Measurements from ENCODE around the gene SLC2A9.

SLC2A9 gene

DNA sequence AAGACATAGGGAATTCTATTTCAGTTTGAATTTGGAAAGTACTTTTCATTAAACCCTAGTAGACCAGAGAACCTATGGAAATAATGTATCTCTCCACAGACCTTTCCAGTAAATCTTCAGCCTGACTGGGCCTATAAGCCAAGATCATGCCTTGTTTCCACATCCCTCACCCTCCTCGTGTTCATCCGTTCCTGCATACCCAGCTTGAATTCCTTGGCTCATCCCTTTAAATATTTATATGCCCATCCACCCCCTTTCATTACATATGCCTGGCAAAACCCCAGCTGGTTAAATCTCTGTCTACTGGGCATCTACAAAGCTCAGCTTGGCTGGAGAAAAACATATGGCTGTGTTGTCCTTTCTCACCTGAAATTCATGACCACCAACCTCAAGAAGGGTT, 32.4 kb downstream of the SLC2A9 start:
- TF ChIP-seq TAF1 (IDR thresholded peaks at IDR 0.05; ENCODE audit: borderline replicate concordance, insufficient read depth, low read length): no peak

DNA sequence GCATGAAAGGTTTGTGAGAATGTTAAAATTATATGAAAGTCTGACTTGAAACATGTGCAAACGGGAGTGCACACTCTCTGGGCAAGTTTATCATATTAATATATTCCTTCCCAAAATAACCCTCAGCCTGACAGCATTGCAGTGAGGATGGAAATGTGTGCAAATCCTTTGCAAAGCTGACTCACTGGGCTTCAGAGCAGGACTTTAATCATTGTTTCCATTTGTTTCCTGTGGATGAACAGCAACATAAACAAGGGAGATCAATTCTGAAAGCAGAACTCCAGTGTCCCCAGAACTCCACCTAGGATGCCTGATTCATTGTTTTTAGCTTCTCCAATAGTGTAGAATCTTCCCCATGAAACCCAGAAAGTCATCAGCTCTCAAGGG, 32.9 kb downstream of the SLC2A9 start:
- TF ChIP-seq POLR2AphosphoS5 (IDR thresholded peaks at IDR 0.05; ENCODE audit: low read depth, low read length) (no peak), TAF1 (IDR thresholded peaks at IDR 0.05; ENCODE audit: borderline replicate concordance, insufficient read depth, low read length) (no peak)

DNA sequence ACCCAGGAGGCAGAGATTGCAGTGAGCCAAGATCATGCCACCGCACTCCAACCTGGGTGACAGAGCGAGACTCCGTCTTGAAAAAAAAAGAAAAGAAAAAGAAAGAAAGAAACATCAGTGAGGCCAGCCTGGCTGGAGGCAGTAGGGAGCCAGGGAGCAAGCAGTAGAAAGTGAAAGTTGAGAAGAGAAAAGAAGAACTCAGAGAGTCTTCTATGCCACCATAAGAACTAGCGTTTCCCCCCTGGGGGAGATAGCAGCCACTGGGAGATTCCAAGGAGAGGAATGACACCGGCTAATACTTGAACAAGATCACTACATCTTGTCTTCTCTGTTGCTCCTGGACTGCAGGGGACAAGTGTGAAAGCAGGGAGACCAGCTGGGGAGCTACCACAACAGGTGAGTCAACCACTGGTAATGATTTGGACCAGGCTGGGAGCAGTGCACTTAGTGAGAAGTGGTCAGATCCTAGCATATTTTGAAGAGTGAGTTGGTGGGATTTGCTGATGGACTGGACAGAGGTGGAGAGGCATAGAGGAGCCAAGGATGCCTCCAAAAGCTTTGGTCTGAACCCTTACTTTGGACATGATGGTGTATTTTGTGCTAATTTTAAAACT, 33.4 kb downstream of the SLC2A9 start:
- no peak for TF ChIP-seq FOXP2 (optimal IDR thresholded peaks at IDR 0.05; ENCODE audit: borderline replicate concordance, extremely low read depth, extremely low read length, insufficient read depth)
- TF ChIP-seq SIN3A (IDR thresholded peaks at IDR 0.05; ENCODE audit: borderline replicate concordance, insufficient read depth, low read length): no peak
- no peak for TF ChIP-seq POLR2AphosphoS5 (IDR thresholded peaks at IDR 0.05; ENCODE audit: low read depth, low read length)
- TF ChIP-seq, protein P1, sequence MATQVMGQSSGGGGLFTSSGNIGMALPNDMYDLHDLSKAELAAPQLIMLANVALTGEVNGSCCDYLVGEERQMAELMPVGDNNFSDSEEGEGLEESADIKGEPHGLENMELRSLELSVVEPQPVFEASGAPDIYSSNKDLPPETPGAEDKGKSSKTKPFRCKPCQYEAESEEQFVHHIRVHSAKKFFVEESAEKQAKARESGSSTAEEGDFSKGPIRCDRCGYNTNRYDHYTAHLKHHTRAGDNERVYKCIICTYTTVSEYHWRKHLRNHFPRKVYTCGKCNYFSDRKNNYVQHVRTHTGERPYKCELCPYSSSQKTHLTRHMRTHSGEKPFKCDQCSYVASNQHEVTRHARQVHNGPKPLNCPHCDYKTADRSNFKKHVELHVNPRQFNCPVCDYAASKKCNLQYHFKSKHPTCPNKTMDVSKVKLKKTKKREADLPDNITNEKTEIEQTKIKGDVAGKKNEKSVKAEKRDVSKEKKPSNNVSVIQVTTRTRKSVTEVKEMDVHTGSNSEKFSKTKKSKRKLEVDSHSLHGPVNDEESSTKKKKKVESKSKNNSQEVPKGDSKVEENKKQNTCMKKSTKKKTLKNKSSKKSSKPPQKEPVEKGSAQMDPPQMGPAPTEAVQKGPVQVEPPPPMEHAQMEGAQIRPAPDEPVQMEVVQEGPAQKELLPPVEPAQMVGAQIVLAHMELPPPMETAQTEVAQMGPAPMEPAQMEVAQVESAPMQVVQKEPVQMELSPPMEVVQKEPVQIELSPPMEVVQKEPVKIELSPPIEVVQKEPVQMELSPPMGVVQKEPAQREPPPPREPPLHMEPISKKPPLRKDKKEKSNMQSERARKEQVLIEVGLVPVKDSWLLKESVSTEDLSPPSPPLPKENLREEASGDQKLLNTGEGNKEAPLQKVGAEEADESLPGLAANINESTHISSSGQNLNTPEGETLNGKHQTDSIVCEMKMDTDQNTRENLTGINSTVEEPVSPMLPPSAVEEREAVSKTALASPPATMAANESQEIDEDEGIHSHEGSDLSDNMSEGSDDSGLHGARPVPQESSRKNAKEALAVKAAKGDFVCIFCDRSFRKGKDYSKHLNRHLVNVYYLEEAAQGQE (IDR thresholded peaks at IDR 0.05; ENCODE audit: insufficient read depth in 1 of 2, low read depth in 2 of 2, low read length in 2 of 2): no peak
- no peak for TF ChIP-seq TAF1 (IDR thresholded peaks at IDR 0.05; ENCODE audit: borderline replicate concordance, insufficient read depth, low read length)

DNA sequence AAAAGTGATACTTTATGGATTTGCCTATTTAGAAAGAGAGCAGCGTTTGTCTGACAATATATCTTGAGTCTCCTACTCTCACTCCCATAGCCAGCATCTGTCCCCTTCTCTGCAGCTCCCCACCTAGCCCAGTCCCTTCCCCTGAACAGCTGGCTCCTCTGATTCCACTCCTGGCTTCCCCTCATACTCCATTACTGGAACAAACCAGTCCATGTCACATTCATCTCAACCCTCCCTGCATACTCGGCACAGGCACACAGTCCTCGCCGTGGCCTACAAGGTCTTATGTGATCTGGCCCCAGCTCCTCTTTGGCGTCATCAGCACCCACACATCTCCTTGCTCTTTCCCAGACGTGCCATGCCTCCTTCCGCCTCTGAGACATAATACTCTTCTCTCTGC, 36.7 kb downstream of the SLC2A9 start:
- no peak for TF ChIP-seq POLR2AphosphoS5 (IDR thresholded peaks at IDR 0.05; ENCODE audit: low read depth, low read length)

DNA sequence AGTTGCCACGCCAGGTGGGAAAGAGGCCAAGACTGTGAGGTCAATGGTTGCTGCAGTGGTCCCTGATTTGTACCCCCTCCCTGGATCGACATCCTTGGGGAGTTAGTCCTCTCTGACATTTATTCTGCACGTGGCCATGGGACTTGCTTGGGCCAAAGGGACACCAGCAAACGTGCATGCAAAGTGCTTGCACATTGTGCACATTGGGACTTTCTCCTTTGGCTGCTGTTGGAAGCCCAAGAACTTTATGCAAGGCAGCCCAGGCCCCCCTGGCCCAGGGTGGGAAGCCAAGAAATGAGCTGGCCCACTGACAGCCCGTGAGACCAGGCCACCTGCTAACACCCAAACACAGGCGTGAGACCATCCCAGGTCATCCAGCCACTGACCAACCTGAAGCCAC, 38.1 kb downstream of the SLC2A9 start:
- TF ChIP-seq, protein P1 (IDR thresholded peaks at IDR 0.05; ENCODE audit: insufficient read depth in 1 of 2, low read depth in 2 of 2, low read length in 2 of 2): no peak
- TF ChIP-seq SIN3A (IDR thresholded peaks at IDR 0.05; ENCODE audit: borderline replicate concordance, insufficient read depth, low read length): no peak
- TF ChIP-seq POLR2AphosphoS5 (IDR thresholded peaks at IDR 0.05; ENCODE audit: low read depth, low read length): no peak
- no peak for TF ChIP-seq FOXP2 (optimal IDR thresholded peaks at IDR 0.05; ENCODE audit: borderline replicate concordance, extremely low read depth, extremely low read length, insufficient read depth)
- no peak for TF ChIP-seq TAF1 (IDR thresholded peaks at IDR 0.05; ENCODE audit: borderline replicate concordance, insufficient read depth, low read length)

DNA sequence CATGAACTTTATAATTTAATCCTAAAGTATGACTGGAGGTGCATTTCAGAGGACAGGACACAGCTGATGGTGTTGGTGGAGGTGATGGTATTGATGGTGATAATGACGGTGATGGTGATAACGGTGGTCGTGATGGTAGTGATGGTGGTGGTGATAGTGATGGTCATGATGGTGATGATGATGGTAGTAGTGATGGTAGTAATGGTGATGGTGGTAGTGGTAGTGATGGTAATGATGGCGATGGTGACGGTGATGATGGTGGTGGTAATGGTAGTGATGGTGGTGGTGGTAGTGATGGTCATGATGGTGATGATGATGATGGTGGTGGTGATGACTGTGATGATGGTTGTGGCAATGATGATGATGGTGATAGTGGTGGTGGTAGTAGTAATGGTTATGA, 40.4 kb downstream of the SLC2A9 start:
- TF ChIP-seq SIN3A (IDR thresholded peaks at IDR 0.05; ENCODE audit: borderline replicate concordance, insufficient read depth, low read length) (no peak), FOXP2 (optimal IDR thresholded peaks at IDR 0.05; ENCODE audit: borderline replicate concordance, extremely low read depth, extremely low read length, insufficient read depth) (no peak), TAF1 (IDR thresholded peaks at IDR 0.05; ENCODE audit: borderline replicate concordance, insufficient read depth, low read length) (no peak), POLR2AphosphoS5 (IDR thresholded peaks at IDR 0.05; ENCODE audit: low read depth, low read length) (no peak)
- TF ChIP-seq, protein P1 (IDR thresholded peaks at IDR 0.05; ENCODE audit: insufficient read depth in 1 of 2, low read depth in 2 of 2, low read length in 2 of 2): no peak

DNA sequence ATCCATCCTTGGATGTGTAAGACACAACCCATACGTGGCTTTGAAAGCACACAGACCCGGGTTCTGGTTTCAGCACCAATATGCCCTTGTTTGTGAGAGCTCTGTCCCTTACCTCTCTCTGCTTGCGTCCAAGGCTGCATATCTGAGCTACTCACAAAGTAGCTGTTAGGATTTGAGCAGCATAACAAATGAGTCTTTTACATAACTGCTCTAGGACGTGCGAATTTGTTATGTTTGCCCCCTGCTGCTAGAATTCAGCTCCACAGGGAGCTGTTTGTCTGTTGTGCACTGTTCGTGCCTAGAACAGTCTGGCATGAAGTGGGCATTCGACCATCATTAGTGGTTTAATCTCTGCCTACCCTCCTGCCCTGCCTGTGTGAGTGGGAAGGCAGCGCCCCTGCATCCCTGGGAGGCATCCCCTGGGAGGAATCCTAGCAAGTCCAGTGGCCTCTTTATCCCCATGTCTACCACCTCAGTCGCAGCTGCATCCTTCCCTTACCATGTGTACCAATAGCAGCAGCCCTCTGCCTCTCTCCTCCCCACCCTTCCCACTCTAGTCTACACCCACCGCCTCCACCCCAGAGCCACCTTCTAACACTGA, 42.1 kb downstream of the SLC2A9 start:
- TF ChIP-seq TAF1 (IDR thresholded peaks at IDR 0.05; ENCODE audit: borderline replicate concordance, insufficient read depth, low read length) (no peak), SIN3A (IDR thresholded peaks at IDR 0.05; ENCODE audit: borderline replicate concordance, insufficient read depth, low read length) (no peak), POLR2AphosphoS5 (IDR thresholded peaks at IDR 0.05; ENCODE audit: low read depth, low read length) (no peak), FOXP2 (optimal IDR thresholded peaks at IDR 0.05; ENCODE audit: borderline replicate concordance, extremely low read depth, extremely low read length, insufficient read depth) (no peak)
- TF ChIP-seq, protein P1 (IDR thresholded peaks at IDR 0.05; ENCODE audit: insufficient read depth in 1 of 2, low read depth in 2 of 2, low read length in 2 of 2): no peak
